Ovary (tissue), 9 donors: ENCODE results near the gene UGT1A5. TPM values are rescaled to one million over a fixed set of nuclear protein-coding genes. Genes with fewer than 3 reads are reported as not detected.
"Not testable (repeated sequence)": the region's sequence is repeated elsewhere in the genome, so short reads cannot be mapped to it uniquely, and the experiment has no call there.

Experiments
- DNase-seq, 5 donors: peaks; one replicate each; pipeline ENCODE4 v3.0.0-alpha.2; 2019 to 2020
- H3K27ac ChIP-seq, 2 donors: fragments of 200-600 bp; one replicate each; pipeline versions ENCODE4 v1.5.1 to v1.8.0; 2019 to 2022
- H3K27me3 ChIP-seq: fragments of 200-600 bp; one replicate; pipeline ENCODE4 v1.8.0; 2022
- H3K36me3 ChIP-seq: fragments of 200-600 bp; sonication (generic); one replicate; pipeline ENCODE4 v1.5.1; 2019
- H3K4me1 ChIP-seq: one replicate; pipeline ENCODE4 v1.8.1; 2013; ENCODE audit warnings: mild to moderate bottlenecking, moderate library complexity; ENCODE audit not compliant: insufficient read depth
- H3K4me3 ChIP-seq: fragments of 200-600 bp; sonication (generic); one replicate; pipeline ENCODE4 v1.5.1; 2017
- H3K9me3 ChIP-seq, 2 donors: fragments of 200-600 bp in 1 of 2; sonication (generic) in 1 of 2; one replicate each; pipeline versions ENCODE4 v1.5.1 to v1.8.1; 2013 to 2019; ENCODE audit warnings: mild to moderate bottlenecking in 1 of 2, moderate library complexity in 1 of 2
- EP300 ChIP-seq: sonication (generic); formaldehyde crosslinking; IDR thresholded peaks from one replicate; pipeline ENCODE4 v1.6.1; 2017; ENCODE audit warnings: antibody characterized with exemption
- POLR2A ChIP-seq: fragments of 450-650 bp; IDR thresholded peaks from one replicate; pipeline ENCODE4 v1.6.1; 2017; ENCODE audit warnings: antibody characterized with exemption, mild to moderate bottlenecking, moderate library complexity
- WGBS, 3 donors: extraction: QIAGEN DNeasy Blood & Tissue Kit in 1 of 3; methylation state at CpG; one replicate each; pipeline versions ENCODE4 v1.1.5 to v1.1.7; 2013 to 2017; 5-methylcytosine and 5-hydroxymethylcytosine counted together
- intact Hi-C, 4 donors: fragments of 100-400 bp; cut with DNase I; formaldehyde crosslinking; loops; one replicate each; pipeline versions ENCODE4 v1.11.0 to v1.15.1; 2022 to 2023
- polyA plus RNA-seq, 2 donors: library from polyadenylated mRNA; stranded (reverse); fragments of 200-250 nt in 1 of 2; fragments of 350-450 nt in 1 of 2; fragmentation: Illumina TruSeq in 1 of 2; extraction: RNeasy Lipid Tissue Mini Kit (QIAGEN cat#74804) in 1 of 2; gene quantifications; one replicate each; pipeline ENCODE4 v1.2.3, GENCODE V29; 2013 to 2014
- total RNA-seq, 7 donors: library from RNA; depleted of rRNA in 2 of 7; stranded (reverse); fragments of >200 nt in 2 of 7; fragmentation: NEBNext Ultra II Directional in 3 of 7; extraction: Animal tissue kit (Norgen Biotek cat#: 25700) in 3 of 7; gene quantifications; one replicate each; pipeline versions ENCODE4 v1.1.0 to v1.2.4, GENCODE V29; 2016 to 2023
- TF ChIP-seq, protein P1 (sequence below), 3 donors: fragments of 450-650 bp in 2 of 3; fragments of 200-600 bp in 1 of 3; IDR thresholded peaks; one replicate each; pipeline versions ENCODE4 v1.5.1 to v1.8.0; 2016 to 2022; ENCODE audit warnings: antibody characterized with exemption in 3 of 3, mild to moderate bottlenecking in 1 of 3
- donor health status: DM: no; HTN: no; CAD: no; lungs with moderate emphysema.
- donor health status: DM: no; HTN: no; CAD: no.
- donor health status: Bipolar disorder and iron deficiency.
- donor health status: DM: yes; HTN: yes; CAD: no.
- donor health status: DM: no; HTN: no; CAD: no.
- donor health status: DM: yes; HTN: yes; CAD: no.

UGT1A5 gene
- total and polyA plus RNA-seq, 9 donors, result not detected

DNA sequence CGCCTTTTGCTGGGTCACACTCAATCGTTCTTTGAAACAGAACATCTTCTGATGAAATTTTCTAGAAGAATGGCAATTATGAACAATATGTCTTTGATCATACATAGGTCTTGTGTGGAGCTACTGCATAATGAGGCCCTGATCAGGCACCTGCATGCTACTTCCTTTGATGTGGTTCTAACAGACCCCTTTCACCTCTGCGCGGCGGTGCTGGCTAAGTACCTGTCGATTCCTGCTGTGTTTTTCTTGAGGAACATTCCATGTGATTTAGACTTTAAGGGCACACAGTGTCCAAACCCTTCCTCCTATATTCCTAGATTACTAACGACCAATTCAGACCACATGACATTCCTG, 532 bp downstream of the UGT1A5 start:
- Histone ChIP-seq H3K27ac (no peak overlapping the region), H3K4me1 (no peaks in the 10 kb centered on the region), H3K36me3 (no peaks in the 10 kb centered on the region), H3K9me3 (no peaks in the 10 kb centered on the region), H3K27me3 (no peaks in the 10 kb centered on the region), H3K4me3 (no peak overlapping the region)
- TF ChIP-seq, protein P1, sequence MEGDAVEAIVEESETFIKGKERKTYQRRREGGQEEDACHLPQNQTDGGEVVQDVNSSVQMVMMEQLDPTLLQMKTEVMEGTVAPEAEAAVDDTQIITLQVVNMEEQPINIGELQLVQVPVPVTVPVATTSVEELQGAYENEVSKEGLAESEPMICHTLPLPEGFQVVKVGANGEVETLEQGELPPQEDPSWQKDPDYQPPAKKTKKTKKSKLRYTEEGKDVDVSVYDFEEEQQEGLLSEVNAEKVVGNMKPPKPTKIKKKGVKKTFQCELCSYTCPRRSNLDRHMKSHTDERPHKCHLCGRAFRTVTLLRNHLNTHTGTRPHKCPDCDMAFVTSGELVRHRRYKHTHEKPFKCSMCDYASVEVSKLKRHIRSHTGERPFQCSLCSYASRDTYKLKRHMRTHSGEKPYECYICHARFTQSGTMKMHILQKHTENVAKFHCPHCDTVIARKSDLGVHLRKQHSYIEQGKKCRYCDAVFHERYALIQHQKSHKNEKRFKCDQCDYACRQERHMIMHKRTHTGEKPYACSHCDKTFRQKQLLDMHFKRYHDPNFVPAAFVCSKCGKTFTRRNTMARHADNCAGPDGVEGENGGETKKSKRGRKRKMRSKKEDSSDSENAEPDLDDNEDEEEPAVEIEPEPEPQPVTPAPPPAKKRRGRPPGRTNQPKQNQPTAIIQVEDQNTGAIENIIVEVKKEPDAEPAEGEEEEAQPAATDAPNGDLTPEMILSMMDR (IDR thresholded peaks at IDR 0.05), result no peak
- TF ChIP-seq EP300, result no peak
- TF ChIP-seq POLR2A, result no peak
- 72 to 80% (median 73%) methylated on average over 7 of the region's 7 CpGs for WGBS, 3 donors
- intact Hi-C loops, result no loop called here
- DNase-seq, result no peak

DNA sequence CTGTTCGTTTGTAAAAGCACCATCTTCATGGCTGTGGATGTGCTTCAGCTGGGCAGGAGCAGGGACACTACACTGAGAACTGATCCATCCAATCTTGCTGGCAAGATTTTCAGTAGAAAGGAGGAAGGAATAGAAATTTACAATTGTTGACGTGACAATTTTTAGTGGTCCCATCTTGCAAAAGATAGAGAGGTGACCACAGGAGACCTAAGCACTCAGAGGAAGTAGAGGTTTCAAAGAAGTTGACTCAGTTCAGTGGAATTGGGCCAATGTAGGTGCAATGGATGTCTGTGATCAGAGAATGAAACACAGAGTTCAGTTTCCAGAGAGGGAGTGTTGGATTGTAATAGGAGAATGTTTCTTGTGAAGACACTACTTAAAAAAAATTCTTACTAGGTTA, 1.4 kb downstream of the UGT1A5 start:
- no peaks in the 10 kb centered on the region for H3K9me3 ChIP-seq
- no peaks in the 10 kb centered on the region for H3K36me3 ChIP-seq
- no peaks in the 10 kb centered on the region for H3K4me1 ChIP-seq
- TF ChIP-seq, protein P1 (IDR thresholded peaks at IDR 0.05), result no peak
- WGBS, 3 donors, result 60 to 71% (median 68%) methylated on average over 2 of the region's 2 CpGs
- no peak for DNase-seq
- H3K27me3 ChIP-seq, result no peaks in the 10 kb centered on the region
- H3K27ac ChIP-seq, result no peak overlapping the region
- no peak overlapping the region for H3K4me3 ChIP-seq
- intact Hi-C loops, result no loop called here

DNA sequence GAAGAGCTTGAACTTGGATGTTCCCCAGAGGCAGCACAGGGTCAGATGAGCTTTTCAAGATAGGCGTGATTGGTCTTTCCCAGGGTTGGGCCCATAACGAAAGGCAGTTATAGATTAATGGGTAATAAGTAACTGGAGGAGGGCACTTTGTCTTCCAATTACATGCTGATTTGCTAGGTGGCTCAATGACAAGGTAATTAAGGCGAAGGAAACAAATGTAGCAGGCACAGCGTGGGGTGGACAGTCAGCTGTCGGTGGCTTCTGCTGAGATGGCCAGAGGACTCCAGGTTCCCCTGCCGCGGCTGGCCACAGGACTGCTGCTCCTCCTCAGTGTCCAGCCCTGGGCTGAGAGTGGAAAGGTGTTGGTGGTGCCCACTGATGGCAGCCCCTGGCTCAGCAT, 5.8 kb downstream of the UGT1A5 start, which contains the start of gene UGT1A4:
UGT1A4 (plus strand) TSS at position 185 of the 400 bp plus-strand sequence; CDS start at position 270, 85 bp downstream.
- intact Hi-C loops, result no loop called here
- Histone ChIP-seq H3K36me3 (no peaks in the 10 kb centered on the region), H3K9me3 (no peaks in the 10 kb centered on the region), H3K27me3 (no peaks in the 10 kb centered on the region), H3K4me3 (no peak within 1 kb of the TSS), H3K27ac (no peak within 1 kb of the TSS), H3K4me1 (no peaks in the 10 kb centered on the region)
- TF ChIP-seq POLR2A, result no peak
- no peak for TF ChIP-seq EP300
- TF ChIP-seq, protein P1 (IDR thresholded peaks at IDR 0.05), result no peak
- DNase-seq, result no peak
- WGBS, 3 donors, result 77 to 81% (median 80%) methylated on average over 7 of the region's 7 CpGs

DNA sequence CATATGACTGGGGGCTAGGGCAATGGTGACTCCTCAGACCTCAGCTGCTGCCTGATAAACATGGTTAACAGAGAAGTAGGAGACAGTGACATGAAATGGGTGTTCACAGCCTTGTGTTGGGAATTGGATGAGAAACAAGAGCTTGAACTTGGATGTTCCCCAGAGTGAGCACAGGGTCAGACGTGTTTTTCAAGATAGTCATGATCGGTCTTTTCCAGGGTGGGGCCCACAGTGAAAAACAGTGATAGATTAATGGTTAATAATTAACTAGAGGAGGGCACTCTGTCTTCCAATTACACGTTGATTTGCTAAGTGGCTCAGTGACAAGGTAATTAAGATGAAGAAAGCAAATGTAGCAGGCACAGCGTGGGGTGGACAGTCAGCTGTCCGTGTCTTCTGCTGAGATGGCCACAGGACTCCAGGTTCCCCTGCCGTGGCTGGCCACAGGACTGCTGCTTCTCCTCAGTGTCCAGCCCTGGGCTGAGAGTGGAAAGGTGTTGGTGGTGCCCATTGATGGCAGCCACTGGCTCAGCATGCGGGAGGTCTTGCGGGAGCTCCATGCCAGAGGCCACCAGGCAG, 16.1 kb downstream of the UGT1A5 start, which contains the start of gene UGT1A3:
UGT1A3 (plus strand) TSS at position 320 of the 579 bp plus-strand sequence; CDS start at position 405, 85 bp downstream.
- intact Hi-C loops, result no loop called here
- Histone ChIP-seq H3K4me1 (no peaks in the 10 kb centered on the region), H3K36me3 (no peaks in the 10 kb centered on the region), H3K9me3 (no peaks in the 10 kb centered on the region), H3K4me3 (no peak within 1 kb of the TSS), H3K27me3 (no peaks in the 10 kb centered on the region), H3K27ac (no peak within 1 kb of the TSS)
- DNase-seq, result no peak
- 80 to 87% (median 80%) methylated on average over 8 of the region's 8 CpGs for WGBS, 3 donors
- TF ChIP-seq POLR2A (no peak), EP300 (no peak)
- TF ChIP-seq, protein P1 (IDR thresholded peaks at IDR 0.05), result no peak

DNA sequence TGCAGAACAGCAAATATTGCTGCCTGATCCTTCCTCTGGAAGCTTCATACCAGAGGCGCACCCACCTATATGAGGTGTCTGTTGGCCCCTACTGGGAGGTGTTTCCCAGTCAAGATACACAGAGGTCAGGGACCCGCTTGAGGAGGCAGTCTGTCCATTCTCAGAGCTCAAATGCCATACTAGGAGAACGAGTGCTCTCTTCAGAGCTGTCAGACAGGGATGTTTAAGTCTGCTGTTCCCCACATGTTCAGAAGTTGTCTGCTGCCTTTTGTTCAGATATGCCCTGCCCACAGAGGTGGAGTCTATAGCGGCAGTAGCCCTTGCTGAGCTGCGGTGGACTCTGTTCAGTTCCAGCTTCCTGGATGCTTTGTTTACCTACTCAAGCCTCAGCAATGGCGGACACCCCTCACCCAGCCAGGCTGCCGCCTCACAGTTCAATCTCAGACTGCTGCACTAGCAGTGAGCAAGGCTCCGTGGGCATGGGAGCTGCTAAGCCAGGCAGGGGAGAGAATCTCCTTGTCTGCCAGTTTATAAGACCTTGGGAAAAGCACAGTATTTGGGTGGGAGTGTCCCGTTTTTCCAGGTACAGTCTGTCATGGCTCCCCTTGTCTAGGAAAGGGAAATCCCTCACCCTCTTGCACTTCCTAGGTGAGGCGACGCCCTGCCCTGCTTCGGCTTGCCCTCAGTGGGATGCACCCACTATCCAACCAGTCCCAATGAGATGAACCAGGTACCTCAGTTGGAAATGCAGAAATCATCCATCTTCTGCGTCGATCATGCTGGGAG, 24.4 kb downstream of the UGT1A5 start:
- H3K27ac ChIP-seq, H3K27me3 ChIP-seq, DNase-seq, intact Hi-C loops, H3K4me1 ChIP-seq, H3K36me3 ChIP-seq, H3K9me3 ChIP-seq, H3K4me3 ChIP-seq: not testable (repeated sequence)
- WGBS, 3 donors, result 77 to 88% (median 79%) methylated on average over 14 of the region's 14 CpGs
